HEK293 (cell line): ENCODE data around the gene ZNF260.

ENCODE experiments used
- KLF8 ChIP-seq: fragments of 450-650 bp; formaldehyde crosslinking; IDR thresholded peaks from 2 replicates; pipeline ENCODE4 v1.5.1; 2016; ENCODE audit warnings: missing biosample characterization, missing genetic modification characterization
- KLF9 ChIP-seq: fragments of 450-650 bp; formaldehyde crosslinking; IDR thresholded peaks from 2 replicates; pipeline ENCODE4 v1.5.1; 2016; ENCODE audit warnings: missing biosample characterization, missing genetic modification characterization, low read depth
- PRDM1 ChIP-seq: fragments of 450-650 bp; formaldehyde crosslinking; IDR thresholded peaks from 2 replicates; pipeline ENCODE4; 2016; ENCODE audit warnings: missing biosample characterization, missing genetic modification characterization
- RBAK ChIP-seq: fragments of 450-650 bp; formaldehyde crosslinking; IDR thresholded peaks from 2 replicates; pipeline ENCODE4 v1.5.1; 2016; ENCODE audit warnings: missing biosample characterization, missing genetic modification characterization
- SP2 ChIP-seq: fragments of 450-650 bp; formaldehyde crosslinking; IDR thresholded peaks from 2 replicates; pipeline ENCODE4 v1.5.1; 2016; ENCODE audit warnings: missing biosample characterization, missing genetic modification characterization
- ZBTB48 ChIP-seq: fragments of 450-650 bp; formaldehyde crosslinking; IDR thresholded peaks from 2 replicates; pipeline ENCODE4 v1.5.1; 2016; ENCODE audit warnings: missing biosample characterization, missing genetic modification characterization
- ZEB2 ChIP-seq: fragments of 450-650 bp; formaldehyde crosslinking; IDR thresholded peaks from 2 replicates; pipeline ENCODE4 v1.5.1; 2016; ENCODE audit warnings: missing biosample characterization, missing genetic modification characterization
- ZNF10 ChIP-seq: fragments of 450-650 bp; formaldehyde crosslinking; IDR thresholded peaks from 2 replicates; pipeline ENCODE4 v1.5.1; 2017; ENCODE audit warnings: missing biosample characterization, missing genetic modification characterization
- ZNF133 ChIP-seq: fragments of 450-650 bp; formaldehyde crosslinking; IDR thresholded peaks from 2 replicates; pipeline ENCODE4 v1.5.1; 2016; ENCODE audit warnings: missing biosample characterization, missing genetic modification characterization
- ZNF2 ChIP-seq: fragments of 450-650 bp; formaldehyde crosslinking; IDR thresholded peaks from 2 replicates; pipeline ENCODE4 v1.5.1; 2016; ENCODE audit warnings: missing biosample characterization, missing genetic modification characterization
- ZNF239 ChIP-seq: fragments of 450-650 bp; formaldehyde crosslinking; IDR thresholded peaks from 2 replicates; pipeline ENCODE4 v1.5.1; 2016; ENCODE audit warnings: missing biosample characterization, missing genetic modification characterization
- ZNF324 ChIP-seq: fragments of 450-650 bp; formaldehyde crosslinking; IDR thresholded peaks from 2 replicates; pipeline ENCODE4 v1.5.1; 2016; ENCODE audit warnings: missing biosample characterization, missing genetic modification characterization
- ZNF335 ChIP-seq: fragments of 450-650 bp; formaldehyde crosslinking; conservative IDR thresholded peaks from 2 replicates; pipeline ENCODE4 v1.5.1; 2016; ENCODE audit warnings: missing biosample characterization, missing genetic modification characterization
- ZNF416 ChIP-seq: fragments of 450-650 bp; formaldehyde crosslinking; IDR thresholded peaks from 2 replicates; pipeline ENCODE4 v1.5.1; 2016; ENCODE audit warnings: missing biosample characterization, missing genetic modification characterization
- ZNF514 ChIP-seq: fragments of 450-650 bp; formaldehyde crosslinking; IDR thresholded peaks from 2 replicates; pipeline ENCODE4 v1.5.1; 2016; ENCODE audit warnings: missing biosample characterization, missing genetic modification characterization
- ZNF548 ChIP-seq: fragments of 450-650 bp; formaldehyde crosslinking; IDR thresholded peaks from 2 replicates; pipeline ENCODE4 v1.5.1; 2016; ENCODE audit warnings: missing biosample characterization, missing genetic modification characterization
- ZNF560 ChIP-seq: fragments of 450-650 bp; formaldehyde crosslinking; IDR thresholded peaks from 2 replicates; pipeline ENCODE4 v1.5.1; 2017; ENCODE audit warnings: missing biosample characterization, missing genetic modification characterization, borderline replicate concordance
- ZNF561 ChIP-seq: fragments of 450-650 bp; IDR thresholded peaks from 2 replicates; pipeline ENCODE4 v1.5.1; 2018; ENCODE audit warnings: missing biosample characterization, missing genetic modification characterization, borderline replicate concordance
- ZNF600 ChIP-seq: fragments of 450-650 bp; formaldehyde crosslinking; IDR thresholded peaks from 2 replicates; pipeline ENCODE4 v1.5.1; 2016; ENCODE audit warnings: missing biosample characterization, missing genetic modification characterization
- ZNF626 ChIP-seq: fragments of 450-650 bp; sonication (Bioruptor Pico); formaldehyde crosslinking; IDR thresholded peaks from 2 replicates; pipeline ENCODE4 v1.5.1; 2018; ENCODE audit warnings: missing biosample characterization, missing genetic modification characterization, inconsistent platforms
- ZNF629 ChIP-seq: fragments of 450-650 bp; formaldehyde crosslinking; IDR thresholded peaks from 2 replicates; pipeline ENCODE4 v1.5.1; 2017; ENCODE audit warnings: missing biosample characterization, missing genetic modification characterization
- ZNF645 ChIP-seq: fragments of 450-650 bp; formaldehyde crosslinking; IDR thresholded peaks from 2 replicates; pipeline ENCODE4; 2016; ENCODE audit warnings: missing biosample characterization, missing genetic modification characterization
- ZNF692 ChIP-seq: fragments of 450-650 bp; formaldehyde crosslinking; IDR thresholded peaks from 2 replicates; pipeline ENCODE4 v1.5.1; 2016; ENCODE audit warnings: missing biosample characterization, missing genetic modification characterization
- ZNF747 ChIP-seq: fragments of 450-650 bp; formaldehyde crosslinking; IDR thresholded peaks from 2 replicates; pipeline ENCODE4 v1.5.1; 2016; ENCODE audit warnings: missing biosample characterization, missing genetic modification characterization
- ZNF792 ChIP-seq: fragments of 450-650 bp; formaldehyde crosslinking; IDR thresholded peaks from 2 replicates; pipeline ENCODE4 v1.5.1; 2016; ENCODE audit warnings: missing biosample characterization, missing genetic modification characterization
- TF ChIP-seq, protein P1 (sequence below): fragments of 450-650 bp; formaldehyde crosslinking; IDR thresholded peaks from 2 replicates; pipeline ENCODE4 v1.5.1; 2016; ENCODE audit warnings: missing biosample characterization, missing genetic modification characterization, borderline replicate concordance
- TF ChIP-seq, protein P2 (sequence below): fragments of 450-650 bp; formaldehyde crosslinking; IDR thresholded peaks from 2 replicates; pipeline ENCODE4 v1.5.1; 2017; ENCODE audit warnings: missing biosample characterization, mild to moderate bottlenecking, missing genetic modification characterization, moderate library complexity
- TF ChIP-seq, protein P3 (sequence below): fragments of 450-650 bp; formaldehyde crosslinking; IDR thresholded peaks from 2 replicates; pipeline ENCODE4 v1.5.1; 2017; ENCODE audit warnings: missing biosample characterization, missing genetic modification characterization

ZNF260 gene

GRCh38 chr19:36489920-36490415 is 38.1 kb downstream of the ZNF260 start (continued):
- TF ChIP-seq ZNF629 (tag by site-specific recombination) (0 out of 2 replicates have a peak, but pooled peaks have one; percentile 6), KLF8 (no peak), KLF9 (tag by site-specific recombination) (no peak), ZNF133 (tag by site-specific recombination) (peak; percentile 59; the same call in 1 of the 2 replicates), ZEB2 (tag by site-specific recombination) (0 out of 2 replicates have a peak, but pooled peaks have one; percentile 16), RBAK (tag by site-specific recombination) (peak; percentile 11; the same call in 1 of the 2 replicates), ZNF560 (tag by site-specific recombination) (0 out of 2 replicates have a peak, but pooled peaks have one; percentile 13), SP2 (tag by site-specific recombination) (no peak), ZNF2 (peak; percentile 5; the same call in 1 of the 2 replicates), ZBTB48 (tag by site-specific recombination) (no peak), ZNF10 (0 out of 2 replicates have a peak, but pooled peaks have one; percentile 13), ZNF626 (tag by site-specific recombination) (no peak), ZNF335 (peak; percentile 8), ZNF416 (peak; percentile 44; the same call in 1 of the 2 replicates), ZNF548 (tag by site-specific recombination) (0 out of 2 replicates have a peak, but pooled peaks have one; percentile 39), ZNF792 (tag by site-specific recombination) (no peak), ZNF600 (tag by site-specific recombination) (peak; percentile 99), ZNF692 (no peak), PRDM1 (tag by site-specific recombination) (peak; percentile 77), ZNF514 (tag by site-specific recombination) (no peak), ZNF324 (tag by site-specific recombination) (peak; percentile 13; the same call in 1 of the 2 replicates), ZNF561 (tag by site-specific recombination) (peak; percentile 41), ZNF645 (peak; percentile 64; the same call in 1 of the 2 replicates), ZNF239 (tag by site-specific recombination) (no peak; the same call in 1 of the 2 replicates), ZNF747 (tag by site-specific recombination) (no peak)
- TF ChIP-seq, protein P1, sequence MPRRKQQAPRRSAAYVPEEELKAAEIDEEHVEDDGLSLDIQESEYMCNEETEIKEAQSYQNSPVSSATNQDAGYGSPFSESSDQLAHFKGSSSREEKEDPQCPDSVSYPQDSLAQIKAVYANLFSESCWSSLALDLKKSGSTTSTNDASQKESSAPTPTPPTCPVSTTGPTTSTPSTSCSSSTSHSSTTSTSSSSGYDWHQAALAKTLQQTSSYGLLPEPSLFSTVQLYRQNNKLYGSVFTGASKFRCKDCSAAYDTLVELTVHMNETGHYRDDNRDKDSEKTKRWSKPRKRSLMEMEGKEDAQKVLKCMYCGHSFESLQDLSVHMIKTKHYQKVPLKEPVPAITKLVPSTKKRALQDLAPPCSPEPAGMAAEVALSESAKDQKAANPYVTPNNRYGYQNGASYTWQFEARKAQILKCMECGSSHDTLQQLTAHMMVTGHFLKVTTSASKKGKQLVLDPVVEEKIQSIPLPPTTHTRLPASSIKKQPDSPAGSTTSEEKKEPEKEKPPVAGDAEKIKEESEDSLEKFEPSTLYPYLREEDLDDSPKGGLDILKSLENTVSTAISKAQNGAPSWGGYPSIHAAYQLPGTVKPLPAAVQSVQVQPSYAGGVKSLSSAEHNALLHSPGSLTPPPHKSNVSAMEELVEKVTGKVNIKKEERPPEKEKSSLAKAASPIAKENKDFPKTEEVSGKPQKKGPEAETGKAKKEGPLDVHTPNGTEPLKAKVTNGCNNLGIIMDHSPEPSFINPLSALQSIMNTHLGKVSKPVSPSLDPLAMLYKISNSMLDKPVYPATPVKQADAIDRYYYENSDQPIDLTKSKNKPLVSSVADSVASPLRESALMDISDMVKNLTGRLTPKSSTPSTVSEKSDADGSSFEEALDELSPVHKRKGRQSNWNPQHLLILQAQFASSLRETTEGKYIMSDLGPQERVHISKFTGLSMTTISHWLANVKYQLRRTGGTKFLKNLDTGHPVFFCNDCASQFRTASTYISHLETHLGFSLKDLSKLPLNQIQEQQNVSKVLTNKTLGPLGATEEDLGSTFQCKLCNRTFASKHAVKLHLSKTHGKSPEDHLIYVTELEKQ (tag by site-specific recombination): no peak
- TF ChIP-seq, protein P2, sequence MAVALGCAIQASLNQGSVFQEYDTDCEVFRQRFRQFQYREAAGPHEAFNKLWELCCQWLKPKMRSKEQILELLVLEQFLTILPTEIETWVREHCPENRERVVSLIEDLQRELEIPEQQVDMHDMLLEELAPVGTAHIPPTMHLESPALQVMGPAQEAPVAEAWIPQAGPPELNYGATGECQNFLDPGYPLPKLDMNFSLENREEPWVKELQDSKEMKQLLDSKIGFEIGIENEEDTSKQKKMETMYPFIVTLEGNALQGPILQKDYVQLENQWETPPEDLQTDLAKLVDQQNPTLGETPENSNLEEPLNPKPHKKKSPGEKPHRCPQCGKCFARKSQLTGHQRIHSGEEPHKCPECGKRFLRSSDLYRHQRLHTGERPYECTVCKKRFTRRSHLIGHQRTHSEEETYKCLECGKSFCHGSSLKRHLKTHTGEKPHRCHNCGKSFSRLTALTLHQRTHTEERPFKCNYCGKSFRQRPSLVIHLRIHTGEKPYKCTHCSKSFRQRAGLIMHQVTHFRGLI (tag by site-specific recombination): peak; percentile 86; the same call in 1 of the 2 replicates
- TF ChIP-seq, protein P3, sequence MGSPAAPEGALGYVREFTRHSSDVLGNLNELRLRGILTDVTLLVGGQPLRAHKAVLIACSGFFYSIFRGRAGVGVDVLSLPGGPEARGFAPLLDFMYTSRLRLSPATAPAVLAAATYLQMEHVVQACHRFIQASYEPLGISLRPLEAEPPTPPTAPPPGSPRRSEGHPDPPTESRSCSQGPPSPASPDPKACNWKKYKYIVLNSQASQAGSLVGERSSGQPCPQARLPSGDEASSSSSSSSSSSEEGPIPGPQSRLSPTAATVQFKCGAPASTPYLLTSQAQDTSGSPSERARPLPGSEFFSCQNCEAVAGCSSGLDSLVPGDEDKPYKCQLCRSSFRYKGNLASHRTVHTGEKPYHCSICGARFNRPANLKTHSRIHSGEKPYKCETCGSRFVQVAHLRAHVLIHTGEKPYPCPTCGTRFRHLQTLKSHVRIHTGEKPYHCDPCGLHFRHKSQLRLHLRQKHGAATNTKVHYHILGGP (tag by site-specific recombination): no peak
